GM18873 (cell line): ENCODE results near the gene MAGEB2.
"Not testable (repeated sequence)": the region's sequence is repeated elsewhere in the genome, so short reads cannot be mapped to it uniquely, and the experiment has no call there.

Experiments
- ATAC-seq: cut with Tn5 transposase; IDR thresholded peaks from one replicate; pipeline ENCODE4 v1.9.1; 2021; ENCODE audit warnings: mild to moderate bottlenecking, moderate library complexity, moderate number of reproducible peaks; ENCODE audit not compliant: unreplicated experiment, low FRiP score

MAGEB2 gene

GRCh38 chrX:30215357-30215843 lies at the start of gene MAGEB2:
Gene MAGEB2 (plus strand): TSS chrX:30215563. CDS start chrX:30218581, 3,018 bp downstream.
- ATAC-seq: no peak

GRCh38 chrX:30170900-30171299 lies 44.5 kb upstream of the MAGEB2 start:
- ATAC-seq: no peak

- no peak for ATAC-seq
Measured at GRCh38 chrX:30181353-30181752, 34.0 kb upstream of the MAGEB2 start.

GRCh38 chrX:30183554-30183953 lies 31.8 kb upstream of the MAGEB2 start:
- ATAC-seq: no peak

GRCh38 chrX:30190426-30190825 lies 24.9 kb upstream of the MAGEB2 start:
- no peak for ATAC-seq

- not testable (repeated sequence) for ATAC-seq
Measured at GRCh38 chrX:30193910-30194309, 21.5 kb upstream of the MAGEB2 start.

- ATAC-seq: no peak
Measured at GRCh38 chrX:30196322-30196721, 19.0 kb upstream of the MAGEB2 start.

- ATAC-seq: no peak
Measured at GRCh38 chrX:30212172-30212571, 3.2 kb upstream of the MAGEB2 start.

- no peak for ATAC-seq
Measured at GRCh38 chrX:30217465-30217864, 2.1 kb downstream of the MAGEB2 start.

- no peak for ATAC-seq
Measured at GRCh38 chrX:30219372-30219771, 4.0 kb downstream of the MAGEB2 start.

- no peak for ATAC-seq
Measured at GRCh38 chrX:30220661-30221060, 5.3 kb downstream of the MAGEB2 start.

- ATAC-seq: no peak
Measured at GRCh38 chrX:30224536-30224935, 9.2 kb downstream of the MAGEB2 start.

- no peak for ATAC-seq
Measured at GRCh38 chrX:30228526-30228925, 13.2 kb downstream of the MAGEB2 start.

GRCh38 chrX:30230395-30230794 lies 15.0 kb downstream of the MAGEB2 start, which contains the start of gene MAGEB3:
Gene MAGEB3 (plus strand): TSS chrX:30230657. CDS start chrX:30235925, 5,268 bp downstream.
- no peak for ATAC-seq

GRCh38 chrX:30241724-30242415 lies 26.5 kb downstream of the MAGEB2 start, which contains the start of gene MAGEB4:
Gene MAGEB4 (plus strand): TSS chrX:30242000. CDS start chrX:30242136, 136 bp downstream.
- no peak for ATAC-seq

GRCh38 chrX:30246769-30247489 lies 31.6 kb downstream of the MAGEB2 start, which contains the start of gene MAGEB1:
Gene MAGEB1 (plus strand): TSS chrX:30247146. CDS start chrX:30250494, 3,348 bp downstream.
- no peak for ATAC-seq

- no peak for ATAC-seq
Measured at GRCh38 chrX:30248854-30249253, 33.5 kb downstream of the MAGEB2 start.

- no peak for ATAC-seq
Measured at GRCh38 chrX:30253257-30253656, 37.9 kb downstream of the MAGEB2 start.

- no peak for ATAC-seq
Measured at GRCh38 chrX:30259927-30260326, 44.6 kb downstream of the MAGEB2 start.

- ATAC-seq: no peak
Measured at GRCh38 chrX:30261012-30261411, 45.6 kb downstream of the MAGEB2 start.

GRCh38 chrX:30262763-30263162 lies 47.4 kb downstream of the MAGEB2 start:
- ATAC-seq: no peak
